HG03066 (cell line): ENCODE measurements around the gene TEX10.
"Not testable (repeated sequence)": the region's sequence is repeated elsewhere in the genome, so short reads cannot be mapped to it uniquely, and the experiment has no call there.

Experiments used
- ATAC-seq: cut with Tn5 transposase; IDR thresholded peaks from one replicate; pipeline ENCODE4 v1.9.1; 2021; ENCODE audit warnings: low read depth; ENCODE audit not compliant: unreplicated experiment

Gene TEX10

DNA sequence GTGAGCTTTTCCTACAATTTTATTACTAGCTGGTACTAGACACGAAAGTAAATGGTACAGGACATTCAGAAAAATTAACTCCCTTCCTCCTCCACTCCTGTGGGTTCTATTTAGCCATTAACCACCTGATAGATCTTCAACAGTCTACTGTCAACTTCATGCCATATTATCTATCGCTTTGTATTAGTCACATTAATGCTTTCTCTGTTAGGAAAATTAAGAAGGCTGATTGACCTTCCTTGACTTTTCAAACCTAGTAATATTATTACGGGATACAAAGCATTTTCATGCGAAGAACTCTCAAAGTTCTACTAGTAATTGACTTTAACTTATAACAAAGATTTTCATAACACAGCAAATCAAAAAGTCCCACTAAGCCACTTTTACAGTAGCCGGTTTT lies 1.2 kb downstream of the TEX10 start:
- ATAC-seq, result no peak

GRCh38 chr9:100350188-100350587 lies 2.6 kb downstream of the TEX10 start:
- no peak for ATAC-seq

- no peak for ATAC-seq
Observed at GRCh38 chr9:100346836-100347235, 5.9 kb downstream of the TEX10 start.

DNA sequence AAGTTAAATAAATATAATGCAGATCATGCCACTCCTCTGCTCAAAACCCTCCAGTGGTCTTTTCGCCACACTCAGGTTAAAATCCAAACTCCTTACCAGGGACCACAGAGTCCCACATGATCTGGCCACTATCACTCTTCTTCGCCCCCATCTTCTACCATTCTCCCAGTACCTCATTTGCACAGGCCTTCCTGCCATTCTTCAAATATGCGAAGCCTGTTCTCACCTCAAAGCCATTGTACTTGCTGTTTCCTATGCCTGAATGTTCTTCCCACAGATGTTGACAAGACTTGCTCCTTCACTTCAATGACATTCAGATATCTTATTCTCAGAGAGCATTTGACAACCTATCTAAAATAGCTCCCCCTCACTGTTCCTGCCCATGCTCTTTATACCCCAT lies 10.9 kb downstream of the TEX10 start:
- no peak for ATAC-seq

GRCh38 chr9:100340224-100340623 lies 12.5 kb downstream of the TEX10 start:
- no peak for ATAC-seq

GRCh38 chr9:100338736-100339135 lies 14.0 kb downstream of the TEX10 start:
- not testable (repeated sequence) for ATAC-seq

- no peak for ATAC-seq
Observed at GRCh38 chr9:100324594-100325200, 28.0 kb downstream of the TEX10 start.

- no peak for ATAC-seq
Observed at GRCh38 chr9:100322954-100323536, 29.7 kb downstream of the TEX10 start.

DNA sequence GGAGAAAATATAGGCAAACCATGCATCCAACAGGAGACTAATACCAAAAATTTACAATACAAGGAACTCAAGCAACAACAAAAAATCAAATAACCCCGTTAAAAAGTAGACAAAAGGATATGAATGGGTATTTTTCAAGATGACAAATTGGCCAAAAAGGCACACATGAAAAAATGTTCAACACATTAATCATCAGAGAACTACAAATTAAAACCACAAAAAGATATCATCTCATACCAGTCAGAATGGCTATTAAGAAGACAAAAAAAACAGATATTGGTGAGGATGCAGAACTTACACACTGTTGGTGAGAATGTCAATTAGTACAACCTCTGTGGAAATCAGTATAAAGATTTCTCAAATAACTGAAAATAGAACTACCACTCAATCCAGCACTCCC lies 35.0 kb downstream of the TEX10 start:
- no peak for ATAC-seq

- ATAC-seq, result no peak
Observed at GRCh38 chr9:100315561-100315960, 37.2 kb downstream of the TEX10 start.

DNA sequence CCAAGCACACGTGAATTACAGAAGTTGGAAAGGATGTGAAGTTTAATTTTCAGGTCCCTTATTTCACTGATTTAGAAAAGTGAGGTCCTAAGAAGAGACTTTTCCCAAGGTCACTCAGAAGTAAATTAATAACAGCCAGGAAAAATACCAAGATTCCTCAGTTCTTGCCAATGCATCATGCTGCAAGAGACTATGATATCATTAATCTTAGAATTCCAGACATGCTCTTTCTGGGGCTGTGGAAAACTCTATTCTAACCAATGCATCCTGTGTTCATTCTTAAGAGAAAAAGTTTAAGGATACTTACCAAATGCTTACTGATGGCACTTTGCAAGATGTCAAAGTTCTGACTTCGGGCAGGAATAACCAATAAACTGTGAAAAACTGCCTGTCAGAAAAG lies 42.8 kb downstream of the TEX10 start:
- ATAC-seq, result no peak

- no peak for ATAC-seq
Observed at GRCh38 chr9:100308965-100309564, 43.7 kb downstream of the TEX10 start.

GRCh38 chr9:100307080-100307479 lies 45.7 kb downstream of the TEX10 start:
- ATAC-seq, result no peak

DNA sequence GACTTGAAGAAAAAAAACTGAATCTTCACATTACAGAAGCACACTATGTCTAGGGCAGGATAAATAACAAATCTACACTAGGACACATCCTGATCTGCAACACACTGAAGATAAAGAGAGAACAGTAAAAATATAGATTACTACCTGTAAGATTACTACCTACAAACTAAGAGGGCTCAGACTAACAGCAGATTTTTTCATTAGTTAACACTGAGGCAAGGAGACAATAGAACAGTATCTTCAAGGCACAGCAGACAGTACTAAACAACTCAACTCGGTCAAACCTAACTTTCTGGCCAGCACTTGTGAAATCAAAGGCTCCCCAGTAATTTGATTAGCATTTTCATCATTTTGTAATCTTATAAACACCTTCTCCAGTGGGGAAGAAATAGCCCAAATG lies 46.5 kb downstream of the TEX10 start:
- no peak for ATAC-seq

DNA sequence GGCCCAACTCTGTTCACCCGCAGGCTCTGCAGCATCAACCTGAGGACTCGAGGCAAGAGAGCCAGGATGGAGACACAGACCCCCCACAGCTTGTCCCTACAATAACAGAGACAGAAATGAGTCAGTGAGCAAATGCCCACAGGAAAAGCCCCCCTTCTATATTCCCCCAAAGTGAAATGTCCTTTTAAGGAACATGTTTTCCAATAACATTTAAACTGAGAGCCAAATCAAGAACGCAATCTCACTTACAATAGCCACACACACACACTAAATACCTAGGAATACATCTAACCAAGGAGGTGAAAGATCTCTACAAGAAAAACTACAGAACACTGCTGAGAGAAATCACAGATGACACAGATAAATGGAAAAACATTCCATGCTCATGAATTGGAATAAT lies 49.0 kb downstream of the TEX10 start:
- no peak for ATAC-seq

DNA sequence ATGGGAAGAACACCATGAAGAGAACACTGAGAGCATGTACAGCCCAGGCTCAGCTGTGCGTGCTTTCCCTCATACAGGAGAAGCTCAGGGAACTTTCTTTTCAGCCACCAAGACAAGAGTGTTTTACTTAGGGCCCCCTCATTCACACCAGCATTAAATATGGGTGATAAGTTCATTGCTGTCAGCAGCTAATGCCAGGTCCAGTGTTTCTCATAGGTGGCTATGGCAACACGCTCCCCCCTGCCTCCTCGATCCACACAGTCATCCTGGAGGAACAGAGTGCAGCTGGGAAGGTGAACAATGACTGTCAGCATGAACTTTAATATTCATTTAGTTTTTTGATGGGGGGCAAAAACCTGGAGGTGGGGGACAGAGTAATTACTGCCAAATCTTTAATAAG lies 54.4 kb downstream of the TEX10 start:
- no peak for ATAC-seq

GRCh38 chr9:100296407-100296806 lies 56.3 kb downstream of the TEX10 start:
- no peak for ATAC-seq

GRCh38 chr9:100295240-100295639 lies 57.5 kb downstream of the TEX10 start:
- ATAC-seq, result no peak

DNA sequence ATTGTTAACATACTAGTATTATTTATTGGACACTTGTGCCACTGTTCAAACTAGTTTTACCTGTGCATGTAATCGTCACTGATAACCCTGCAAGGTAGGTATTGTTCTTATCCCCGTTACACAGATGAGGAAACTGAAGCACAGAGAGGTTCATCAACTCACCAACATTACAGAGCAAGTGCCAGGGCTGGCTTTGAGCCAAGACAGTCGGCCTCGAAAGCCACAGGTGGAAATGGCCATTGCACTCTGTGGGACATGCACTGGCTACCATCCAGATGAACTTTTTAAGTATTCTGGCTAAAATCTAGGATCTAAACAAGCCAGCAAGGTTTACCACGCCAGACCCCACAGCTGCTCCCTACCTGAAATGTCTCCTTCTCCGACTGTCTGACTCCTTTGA lies 57.9 kb downstream of the TEX10 start:
- no peak for ATAC-seq

DNA sequence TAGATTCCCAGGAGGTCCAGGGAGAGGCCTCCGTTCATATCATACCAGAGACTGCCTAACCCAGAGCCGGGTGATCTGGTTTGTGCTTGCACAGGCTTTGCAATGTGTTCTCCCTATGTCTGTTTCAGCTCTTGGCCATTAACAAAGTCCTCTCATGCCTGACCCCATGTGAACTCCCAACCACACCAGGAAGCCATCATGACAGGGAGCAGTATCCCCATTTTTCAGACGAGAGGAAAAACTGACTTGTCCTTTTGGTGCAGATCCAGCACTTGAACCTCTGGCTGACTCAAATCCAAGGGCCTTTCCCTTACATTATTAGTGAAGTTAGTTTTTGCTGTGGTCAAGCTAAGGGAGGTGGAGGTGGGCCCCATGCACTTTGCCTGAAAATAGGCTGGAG lies 58.4 kb downstream of the TEX10 start:
- ATAC-seq, result no peak

- ATAC-seq, result no peak
Observed at GRCh38 chr9:100292414-100292813, 60.3 kb downstream of the TEX10 start.

DNA sequence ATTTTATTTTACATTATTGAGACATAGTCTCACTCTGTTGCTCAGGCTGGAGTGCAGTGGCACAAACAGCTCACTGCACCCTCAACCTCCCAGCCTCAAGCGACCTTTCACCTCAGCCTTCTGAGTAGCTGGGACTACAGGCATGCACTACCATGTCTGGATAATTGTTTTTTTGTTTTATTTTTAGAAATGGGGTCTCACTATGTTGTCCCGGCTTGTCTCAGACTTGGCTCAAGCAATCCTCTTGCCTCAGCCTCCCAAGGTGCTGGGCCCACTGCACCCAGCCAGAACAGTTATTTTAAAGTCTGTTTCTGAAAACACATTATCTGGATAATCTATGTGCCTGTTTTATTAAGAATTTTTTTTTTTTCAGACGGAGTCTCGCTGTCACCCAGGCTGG lies 62.0 kb downstream of the TEX10 start:
- ATAC-seq, result no peak
